ENCODE results near the gene DSP.

DNA sequence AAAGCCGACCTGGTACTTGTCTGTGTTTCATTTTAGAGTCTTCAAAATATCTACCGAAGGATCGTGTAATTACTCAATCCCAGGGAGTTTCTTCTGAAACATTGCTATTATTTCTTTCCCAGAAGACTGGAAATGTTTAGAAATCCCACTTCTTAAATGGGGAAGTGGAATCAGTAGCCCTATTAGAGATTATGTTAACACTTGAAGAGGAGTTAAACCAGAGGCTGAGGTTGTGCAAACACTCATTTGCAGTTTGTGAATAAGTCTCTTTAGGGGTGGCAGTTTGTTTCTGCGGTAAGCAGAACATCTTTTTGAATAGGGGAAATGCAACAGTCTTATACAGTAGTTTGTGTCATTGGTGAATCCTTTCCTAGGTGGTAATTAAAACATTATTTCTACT, 21.3 kb downstream of the DSP start:
- TF ChIP-seq, protein P1, sequence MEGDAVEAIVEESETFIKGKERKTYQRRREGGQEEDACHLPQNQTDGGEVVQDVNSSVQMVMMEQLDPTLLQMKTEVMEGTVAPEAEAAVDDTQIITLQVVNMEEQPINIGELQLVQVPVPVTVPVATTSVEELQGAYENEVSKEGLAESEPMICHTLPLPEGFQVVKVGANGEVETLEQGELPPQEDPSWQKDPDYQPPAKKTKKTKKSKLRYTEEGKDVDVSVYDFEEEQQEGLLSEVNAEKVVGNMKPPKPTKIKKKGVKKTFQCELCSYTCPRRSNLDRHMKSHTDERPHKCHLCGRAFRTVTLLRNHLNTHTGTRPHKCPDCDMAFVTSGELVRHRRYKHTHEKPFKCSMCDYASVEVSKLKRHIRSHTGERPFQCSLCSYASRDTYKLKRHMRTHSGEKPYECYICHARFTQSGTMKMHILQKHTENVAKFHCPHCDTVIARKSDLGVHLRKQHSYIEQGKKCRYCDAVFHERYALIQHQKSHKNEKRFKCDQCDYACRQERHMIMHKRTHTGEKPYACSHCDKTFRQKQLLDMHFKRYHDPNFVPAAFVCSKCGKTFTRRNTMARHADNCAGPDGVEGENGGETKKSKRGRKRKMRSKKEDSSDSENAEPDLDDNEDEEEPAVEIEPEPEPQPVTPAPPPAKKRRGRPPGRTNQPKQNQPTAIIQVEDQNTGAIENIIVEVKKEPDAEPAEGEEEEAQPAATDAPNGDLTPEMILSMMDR (IDR thresholded peaks at IDR 0.05): no peak
- TF ChIP-seq EP300 (IDR thresholded peaks at IDR 0.05) (no peak), POLR2A (IDR thresholded peaks at IDR 0.05) (no peak)

Data from stomach (tissue), 4 donors.